SK-N-MC (cell line): Measurements from ENCODE around the gene ZMYND15.

Source experiments
- DNase-seq: peaks from one replicate; pipeline ENCODE4 v3.0.0-alpha.2; 2011; ENCODE audit warnings: low read depth, low spot score
- H3K27ac ChIP-seq: fragments of 200-600 bp; sonication (generic); 2 replicates; pipeline ENCODE4 v1.5.1; 2016; ENCODE audit warnings: mixed run types
- H3K36me3 ChIP-seq: fragments of 200-600 bp; sonication (generic); 2 replicates; pipeline ENCODE4 v1.6.1; 2017; ENCODE audit warnings: antibody characterized with exemption, low read length, mixed read lengths; ENCODE audit not compliant: insufficient read depth
- H3K4me3 ChIP-seq: fragments of 200-600 bp; sonication (generic); 2 replicates; pipeline ENCODE4 v1.5.1; 2016
- H3K9ac ChIP-seq: fragments of 200-600 bp; sonication (generic); 2 replicates; pipeline ENCODE4 v1.8.0; 2017; ENCODE audit warnings: mixed run types, mixed read lengths; ENCODE audit not compliant: insufficient read length
- H3K9me3 ChIP-seq: fragments of 200-600 bp; sonication (generic); 2 replicates; pipeline ENCODE4 v1.6.1; 2017; ENCODE audit warnings: low read depth, mild to moderate bottlenecking, antibody characterized with exemption, low read length, moderate library complexity, mixed read lengths
- EZH2 ChIP-seq: fragments of 200-600 bp; sonication (generic); IDR thresholded peaks from one replicate; pipeline ENCODE4 v1.6.1; 2017; ENCODE audit warnings: antibody characterized with exemption
- FOXP2 ChIP-seq: optimal IDR thresholded peaks from 2 replicates; pipeline ENCODE3; 2011; ENCODE audit warnings: mild to moderate bottlenecking, moderate library complexity; ENCODE audit not compliant: insufficient read depth; ENCODE audit errors: extremely low read length, control extremely low read depth
- POLR2AphosphoS5 ChIP-seq: IDR thresholded peaks from 2 replicates; pipeline ENCODE4 v1.6.1; 2012; ENCODE audit warnings: mild to moderate bottlenecking, low read depth, low read length, borderline replicate concordance

The ZMYND15 gene

GRCh38 chr17:4785311-4786105 lies 45.9 kb downstream of the ZMYND15 start:
- TF ChIP-seq POLR2AphosphoS5: no peak
- TF ChIP-seq EZH2: no peak
- TF ChIP-seq FOXP2: no peak
- Histone ChIP-seq H3K9ac (no peak overlapping the region), H3K36me3 (no peaks in the 10 kb centered on the region), H3K4me3 (peak overlapping the region; percentile 40), H3K9me3 (no peaks in the 10 kb centered on the region), H3K27ac (no peak overlapping the region)
- no peak for DNase-seq

GRCh38 chr17:4786106-4786511 lies 46.5 kb downstream of the ZMYND15 start, which contains the start of gene VMO1:
TSS of gene VMO1 (minus strand) at chr17:4786364. CDS start at chr17:4786352, 12 bp downstream.
- no peak for DNase-seq
- Histone ChIP-seq H3K9ac (no peak within 1 kb of the TSS), H3K9me3 (no peaks in the 10 kb centered on the region), H3K4me3 (peak within 1 kb of the TSS; percentile 40), H3K36me3 (no peaks in the 10 kb centered on the region), H3K27ac (no peak within 1 kb of the TSS)
- TF ChIP-seq EZH2 (no peak), POLR2AphosphoS5 (no peak), FOXP2 (no peak)

GRCh38 chr17:4786516-4786915 lies 46.9 kb downstream of the ZMYND15 start:
- no peak overlapping the region for H3K27ac ChIP-seq
- H3K9ac ChIP-seq: no peak overlapping the region
- TF ChIP-seq FOXP2 (no peak), POLR2AphosphoS5 (no peak), EZH2 (no peak)

GRCh38 chr17:4788159-4788806 lies 48.6 kb downstream of the ZMYND15 start:
- DNase-seq: no peak
- Histone ChIP-seq H3K27ac (no peak overlapping the region), H3K9me3 (no peaks in the 10 kb centered on the region), H3K36me3 (no peaks in the 10 kb centered on the region), H3K4me3 (no peak overlapping the region), H3K9ac (no peak overlapping the region)
- TF ChIP-seq FOXP2 (no peak), EZH2 (no peak), POLR2AphosphoS5 (no peak)

More at GRCh38 chr17:4786516-4786915, 46.9 kb downstream of the ZMYND15 start:
- H3K4me3 ChIP-seq: no peak overlapping the region
- H3K36me3 ChIP-seq: no peaks in the 10 kb centered on the region
- no peaks in the 10 kb centered on the region for H3K9me3 ChIP-seq
- DNase-seq: no peak

GRCh38 chr17:4788807-4789700 lies 49.4 kb downstream of the ZMYND15 start, which contains the start of gene GLTPD2:
TSS of gene GLTPD2 (plus strand) at chr17:4788964. CDS start at chr17:4789012, 48 bp downstream.
- Histone ChIP-seq H3K36me3 (no peaks in the 10 kb centered on the region), H3K4me3 (peak within 1 kb of the TSS; percentile 89), H3K9me3 (no peaks in the 10 kb centered on the region), H3K9ac (peak within 1 kb of the TSS; percentile 68), H3K27ac (no peak within 1 kb of the TSS)
- TF ChIP-seq FOXP2 (no peak), POLR2AphosphoS5 (no peak), EZH2 (no peak)
- no peak for DNase-seq

GRCh38 chr17:4789701-4789950 lies 50.0 kb downstream of the ZMYND15 start:
- Histone ChIP-seq H3K9ac (peak overlapping the region; percentile 68), H3K36me3 (no peaks in the 10 kb centered on the region), H3K9me3 (no peaks in the 10 kb centered on the region), H3K27ac (no peak overlapping the region), H3K4me3 (peak overlapping the region; percentile 89)
- no peak for DNase-seq
- no peak for TF ChIP-seq EZH2
- TF ChIP-seq POLR2AphosphoS5: no peak
- no peak for TF ChIP-seq FOXP2

- DNase-seq: no peak
- Histone ChIP-seq H3K36me3 (no peaks in the 10 kb centered on the region), H3K27ac (no peak overlapping the region), H3K9ac (peak overlapping the region; percentile 68), H3K9me3 (no peaks in the 10 kb centered on the region; the same call in 1 of the 2 replicates), H3K4me3 (peak overlapping the region; percentile 89)
- TF ChIP-seq POLR2AphosphoS5: no peak
- TF ChIP-seq EZH2: no peak
- no peak for TF ChIP-seq FOXP2
Measured at GRCh38 chr17:4789951-4790704, 50.5 kb downstream of the ZMYND15 start.
